ENCODE data around the gene CNGB1.

GRCh38 chr16:57892041-57892440 lies 78.9 kb downstream of the CNGB1 start:
- TF ChIP-seq CTCF (IDR thresholded peaks at IDR 0.05) (no peak), EZH2 (IDR thresholded peaks at IDR 0.05) (no peak)
